HG03521 (cell line): ENCODE measurements around the gene SGF29.
"Not testable (repeated sequence)": the region's sequence is repeated elsewhere in the genome, so short reads cannot be mapped to it uniquely, and the experiment has no call there.

ENCODE experiments used
- ATAC-seq: cut with Tn5 transposase; IDR thresholded peaks from one replicate; pipeline ENCODE4 v1.9.1; 2021; ENCODE audit warnings: mild to moderate bottlenecking, moderate library complexity; ENCODE audit not compliant: unreplicated experiment

The SGF29 gene

DNA sequence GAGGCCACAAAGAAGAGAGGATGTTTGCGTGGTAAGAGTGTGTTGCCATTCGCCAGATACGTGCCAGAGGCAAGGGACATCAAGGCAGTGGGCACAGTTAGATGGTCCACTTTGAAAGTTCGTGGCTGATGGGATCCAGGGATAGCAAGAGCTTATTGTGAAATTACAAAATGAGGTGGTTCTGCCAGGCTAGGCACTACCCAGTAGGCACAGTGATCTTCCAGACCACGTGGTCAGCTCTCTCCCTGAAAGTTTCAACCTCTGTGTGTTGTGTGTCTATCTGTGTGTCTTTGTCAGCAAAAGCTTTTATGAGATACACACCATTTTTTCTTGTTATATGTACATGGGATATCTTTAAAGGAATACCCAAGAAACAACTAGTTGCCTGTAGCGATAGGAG is 9.5 kb downstream of the SGF29 start:
- ATAC-seq = no peak

DNA sequence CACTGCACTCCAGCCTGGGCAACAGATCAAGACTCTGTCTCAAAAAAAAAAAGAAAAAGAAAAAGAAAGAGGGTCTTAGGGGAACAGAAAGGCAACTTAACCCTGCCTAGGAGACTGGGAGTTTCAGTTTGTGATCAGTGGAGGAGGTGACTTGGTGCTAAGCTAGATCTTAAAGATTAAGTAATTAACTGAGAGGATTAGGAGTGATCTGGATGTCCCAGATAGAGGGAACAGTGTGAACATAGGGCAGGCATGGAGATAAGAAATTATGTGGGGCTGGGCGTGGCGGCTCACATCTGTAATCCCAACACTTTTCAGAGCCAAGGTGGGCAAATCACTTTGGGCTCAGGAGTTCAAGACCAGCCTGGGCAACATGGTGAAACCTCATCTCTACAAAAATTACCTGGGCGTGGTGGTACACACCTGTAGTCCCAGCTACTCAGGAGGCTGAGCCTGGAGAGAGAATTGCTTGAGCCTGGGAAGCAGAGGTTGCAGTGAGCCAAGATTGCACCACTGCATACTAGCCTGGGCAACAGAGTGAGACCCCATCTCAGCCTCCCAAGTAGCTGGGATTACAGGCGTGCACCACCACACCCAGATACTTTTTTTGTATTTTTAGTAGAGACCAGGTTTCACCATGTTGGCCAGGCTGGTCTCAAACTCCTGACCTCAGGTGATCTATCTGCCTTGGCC is 12.7 kb downstream of the SGF29 start:
- not testable (repeated sequence) for ATAC-seq

DNA sequence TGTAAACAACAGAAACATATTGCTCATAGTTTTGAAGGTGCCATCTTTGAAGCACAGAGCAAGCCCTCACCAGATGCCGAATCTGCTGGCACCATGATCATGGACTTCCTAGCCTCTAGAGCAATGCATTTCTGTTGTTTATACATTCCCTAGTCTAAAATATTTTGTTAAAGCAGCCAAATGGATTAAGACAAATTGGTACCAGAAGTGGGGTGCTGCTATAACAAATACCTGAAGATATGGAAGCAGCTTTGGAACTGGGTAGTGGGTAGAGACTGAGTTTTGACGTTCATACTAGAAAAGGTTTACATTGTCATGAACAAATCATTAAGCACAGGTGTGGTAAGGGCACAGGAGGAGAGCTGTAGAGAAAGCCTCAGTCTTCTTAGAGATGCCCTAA is 13.6 kb downstream of the SGF29 start:
- no peak for ATAC-seq

DNA sequence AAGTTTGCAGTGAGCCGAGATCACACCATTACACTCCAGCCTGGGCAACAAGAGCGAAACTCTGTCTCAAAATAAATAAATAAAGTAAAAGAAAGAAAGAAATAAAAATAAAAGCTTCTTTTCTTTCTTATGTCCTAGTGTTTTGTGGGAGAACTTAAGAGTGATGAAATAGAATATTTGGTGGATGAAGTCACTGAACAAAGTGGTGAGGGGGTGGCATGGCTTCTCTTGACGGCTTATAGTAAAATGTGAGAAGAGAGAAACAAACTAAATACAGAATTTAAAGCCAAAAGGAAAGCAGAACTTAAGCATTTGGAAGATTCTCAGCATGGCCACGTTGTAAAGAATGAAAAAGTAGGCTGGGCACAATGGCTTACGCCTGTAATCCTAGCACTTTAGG is 15.3 kb downstream of the SGF29 start:
- ATAC-seq = no peak

DNA sequence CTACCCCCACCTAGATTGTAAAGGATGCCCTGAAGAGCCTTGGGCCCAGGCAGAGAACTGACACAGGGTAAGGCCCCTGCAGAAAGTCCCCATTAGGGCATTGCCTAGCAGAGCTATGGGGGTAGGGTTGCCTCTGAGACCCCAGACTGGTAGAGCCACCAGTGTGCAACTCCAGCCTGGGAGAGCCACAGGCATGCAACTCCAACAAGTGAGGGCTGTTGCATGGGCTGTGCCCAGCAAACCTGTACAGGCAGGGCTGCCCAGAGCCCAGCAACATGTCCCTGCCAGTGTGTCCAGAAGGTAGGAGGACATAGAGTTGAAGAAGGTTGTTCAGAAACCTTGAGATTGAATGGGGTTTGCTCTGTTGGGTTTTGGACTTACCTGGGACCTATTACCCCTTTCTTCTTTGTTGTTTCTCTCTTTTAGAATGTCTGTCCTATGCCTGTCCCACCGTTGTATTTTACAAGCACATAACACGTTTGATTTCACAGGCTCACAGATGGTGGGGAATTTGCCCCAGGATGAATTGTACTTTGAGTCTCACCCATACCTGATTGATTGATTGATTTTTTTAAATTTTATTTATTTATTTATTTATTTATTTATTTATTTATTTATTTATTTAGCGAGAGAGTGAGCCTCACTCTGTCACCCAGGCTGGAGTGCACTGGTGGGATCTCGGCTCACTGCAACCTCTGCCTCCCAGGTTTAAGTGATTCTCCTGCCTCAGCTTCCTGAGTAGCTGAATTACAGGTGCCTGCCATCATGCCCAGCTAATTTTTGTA is 16.4 kb downstream of the SGF29 start:
- ATAC-seq = no peak

DNA sequence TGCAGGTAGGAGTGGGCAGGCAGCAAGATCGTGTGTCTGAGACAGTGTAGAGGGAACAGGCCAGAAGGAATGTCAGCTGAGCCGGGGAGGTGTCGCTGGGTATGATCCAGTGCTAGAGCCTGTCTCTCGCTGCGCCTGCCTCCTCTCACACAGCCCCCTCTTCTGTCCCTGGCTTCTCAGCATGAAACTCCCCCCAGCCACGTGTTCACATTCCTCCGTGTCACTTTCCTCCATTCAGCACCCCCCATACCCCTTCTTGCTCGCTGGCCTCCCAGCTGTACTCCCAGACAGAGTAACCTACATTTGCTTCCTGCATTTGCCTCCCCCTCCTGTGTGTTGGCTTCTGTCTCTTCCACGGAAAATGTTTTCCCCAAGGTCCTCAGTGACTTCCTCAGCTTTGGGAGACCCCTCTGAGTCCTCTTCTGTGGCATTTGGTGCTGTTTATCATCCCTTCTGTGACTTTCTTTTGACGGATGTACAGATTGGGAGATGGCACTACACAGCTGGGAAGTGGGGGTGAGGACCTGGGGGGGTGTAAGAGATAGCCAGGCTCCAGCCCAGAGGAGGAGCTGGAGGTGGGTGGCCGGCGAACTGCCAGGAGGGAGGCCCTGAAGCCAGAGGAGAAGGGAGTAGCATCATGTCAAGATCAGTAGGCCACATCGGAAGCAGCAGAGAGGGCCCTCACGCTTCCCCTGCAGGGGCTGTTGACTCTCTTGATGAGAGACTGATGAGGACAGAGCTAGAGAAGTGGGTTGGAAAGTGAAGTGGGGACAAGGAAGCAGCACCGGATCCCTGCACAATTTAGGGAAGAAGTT is 19.2 kb downstream of the SGF29 start:
- no peak for ATAC-seq

DNA sequence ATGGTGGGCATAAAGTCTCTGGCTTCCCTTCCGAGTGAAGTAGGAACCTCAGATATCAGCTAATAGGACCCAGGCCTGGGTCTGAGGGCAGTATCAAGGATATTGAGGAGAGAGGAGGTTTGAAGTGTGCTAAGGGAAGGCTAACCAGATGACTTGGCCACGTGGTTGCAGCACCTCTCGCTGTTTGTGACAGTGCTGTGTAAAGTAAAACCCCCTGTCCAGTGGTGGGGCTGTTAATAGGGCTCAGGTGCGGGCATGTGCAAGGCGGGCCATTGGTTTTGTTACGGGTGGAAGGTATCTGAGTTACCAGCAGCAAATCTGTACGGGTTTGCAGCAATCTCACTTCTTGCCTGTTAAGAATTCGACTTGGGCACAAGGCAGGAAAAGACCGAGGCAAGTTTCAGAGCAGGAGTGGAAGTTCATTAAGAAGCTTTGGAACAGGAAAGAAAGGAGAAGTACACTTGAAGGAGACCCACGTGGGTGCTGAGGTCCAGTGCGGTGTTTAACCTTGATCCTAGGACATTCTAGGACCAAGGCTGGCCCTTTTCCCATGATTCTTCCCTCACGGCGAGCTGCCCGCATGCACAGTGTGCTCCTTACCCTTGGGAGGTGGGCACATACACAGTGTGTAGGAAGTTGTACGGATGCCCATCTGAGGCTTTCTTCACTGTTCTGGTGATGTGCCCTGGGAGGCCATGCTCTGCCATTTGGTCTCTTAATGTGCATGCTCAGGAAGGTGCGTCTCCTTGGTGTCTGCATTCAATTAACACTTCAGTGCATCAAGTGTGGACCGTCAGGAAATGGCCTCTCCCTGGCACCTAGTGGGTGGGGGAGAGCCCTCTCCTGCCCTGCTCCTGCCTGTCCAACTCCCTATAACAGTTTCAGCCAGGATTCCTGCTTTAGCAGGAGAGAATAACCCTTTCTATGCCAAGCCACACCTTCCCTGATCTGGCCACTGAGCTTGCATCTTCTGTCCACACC is 20.3 kb downstream of the SGF29 start:
- ATAC-seq = no peak

DNA sequence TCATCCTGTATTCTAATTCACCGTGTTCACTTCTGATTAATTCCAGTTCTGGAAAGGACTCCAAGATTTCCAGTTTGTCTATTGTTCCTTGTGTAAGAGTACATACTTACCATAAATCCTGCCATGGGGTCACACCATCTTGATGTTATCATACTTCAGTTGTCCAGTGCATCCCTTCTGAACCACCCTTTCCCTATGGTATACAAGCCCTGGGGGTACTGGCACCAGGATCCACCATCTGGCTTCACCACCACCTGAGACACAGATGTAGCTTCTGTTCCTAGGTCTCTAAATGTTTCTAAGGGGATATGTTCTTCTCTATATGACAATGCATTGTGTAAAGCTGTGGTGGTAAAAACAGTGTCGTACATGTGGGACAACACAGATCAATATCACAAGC is 21.2 kb downstream of the SGF29 start:
- no peak for ATAC-seq

DNA sequence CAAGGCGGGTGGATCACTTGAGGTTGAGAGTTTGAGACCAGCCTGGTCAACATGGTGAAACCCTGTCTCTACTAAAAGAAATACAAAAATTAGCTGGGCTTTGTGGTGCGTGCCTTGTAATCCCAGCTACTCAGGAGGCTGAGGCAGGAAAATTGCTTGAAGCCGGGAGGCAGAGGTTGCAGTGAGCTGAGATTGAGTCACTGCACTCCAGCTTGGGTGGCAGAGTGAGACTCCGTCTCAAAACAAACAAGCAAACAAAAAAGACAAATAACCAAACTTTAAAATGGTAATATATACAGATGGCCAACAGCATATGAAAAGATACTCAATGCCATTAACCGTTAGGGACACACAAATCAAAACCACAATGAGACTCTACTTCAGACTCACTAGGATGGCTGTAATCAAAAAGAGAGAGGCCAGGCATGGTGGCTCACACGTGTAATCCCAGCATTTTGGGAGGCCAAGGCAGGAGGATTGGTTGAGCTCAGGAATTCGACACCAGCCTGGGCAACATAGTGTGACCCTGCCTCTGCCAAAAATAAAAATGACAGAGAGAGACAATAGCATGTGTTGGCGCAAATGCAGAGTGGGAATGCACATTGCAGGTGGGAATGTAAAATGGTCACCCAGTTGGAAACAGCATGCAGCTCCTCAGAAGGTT is 21.9 kb downstream of the SGF29 start:
- ATAC-seq = no peak

DNA sequence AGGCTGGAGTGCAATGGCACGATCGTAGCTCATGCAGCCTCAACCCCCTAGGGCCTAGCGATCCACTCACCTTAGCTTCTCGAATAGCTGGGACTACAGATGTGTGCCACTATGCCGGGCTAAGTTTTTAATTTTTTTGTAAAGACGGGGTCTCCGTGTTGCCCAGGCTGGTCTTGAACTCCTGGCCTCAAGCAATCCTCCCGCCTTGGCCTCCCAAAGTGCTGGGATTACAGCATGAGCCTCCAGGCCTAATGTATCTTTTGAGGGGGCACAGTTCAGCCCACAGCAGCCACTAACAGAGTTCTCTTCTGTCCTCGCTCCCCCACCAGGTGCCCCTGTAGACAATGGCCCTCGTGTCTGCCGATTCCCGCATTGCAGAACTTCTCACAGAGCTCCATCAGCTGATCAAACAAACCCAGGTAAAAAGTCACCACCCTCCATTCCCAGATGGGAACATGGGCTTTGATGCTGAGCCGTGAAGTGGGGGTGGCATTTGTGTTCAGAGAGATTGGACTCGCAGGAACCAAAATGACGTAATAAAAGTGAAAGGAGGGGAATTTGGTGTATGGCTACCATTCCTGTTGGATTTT is 27.1 kb downstream of the SGF29 start:
- no peak for ATAC-seq

DNA sequence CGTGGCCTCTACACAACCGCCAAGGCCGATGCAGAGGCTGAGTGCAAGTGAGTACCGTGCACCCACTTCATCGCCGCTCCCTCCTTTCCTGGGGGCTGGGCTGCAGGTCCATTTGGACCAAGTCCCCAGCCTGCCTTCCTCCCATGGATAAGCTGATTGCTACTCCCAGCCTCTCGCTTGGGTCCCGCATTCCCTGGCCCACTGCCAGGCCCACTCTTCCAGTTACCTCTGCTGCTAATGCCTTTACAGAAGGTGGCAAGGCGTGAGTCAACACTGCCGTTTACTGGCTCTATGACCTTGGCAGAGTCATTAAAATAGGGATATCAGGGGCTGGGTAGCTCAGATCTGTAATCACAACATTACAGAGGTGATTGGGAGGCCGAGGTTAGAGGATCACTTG is 32.0 kb downstream of the SGF29 start:
- no peak for ATAC-seq

DNA sequence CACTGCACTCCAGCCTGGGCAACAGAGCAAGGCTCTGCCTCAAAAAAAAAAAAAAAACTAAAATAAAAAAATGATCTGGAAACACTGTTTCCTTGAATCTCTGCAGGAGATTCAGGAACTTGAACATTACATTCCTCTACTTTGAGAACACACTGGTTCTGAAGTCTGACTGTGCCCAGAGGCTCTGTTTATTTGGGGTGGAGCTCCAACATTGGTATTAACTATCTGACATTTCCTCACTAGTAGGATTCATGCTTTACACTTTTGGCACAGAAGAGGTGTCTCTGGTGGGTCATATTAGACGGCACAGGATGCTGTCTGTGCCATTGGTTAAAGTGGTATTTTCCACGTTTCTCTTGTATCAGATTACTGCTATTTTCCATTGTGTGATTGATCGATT is 32.7 kb downstream of the SGF29 start:
- ATAC-seq = no peak

DNA sequence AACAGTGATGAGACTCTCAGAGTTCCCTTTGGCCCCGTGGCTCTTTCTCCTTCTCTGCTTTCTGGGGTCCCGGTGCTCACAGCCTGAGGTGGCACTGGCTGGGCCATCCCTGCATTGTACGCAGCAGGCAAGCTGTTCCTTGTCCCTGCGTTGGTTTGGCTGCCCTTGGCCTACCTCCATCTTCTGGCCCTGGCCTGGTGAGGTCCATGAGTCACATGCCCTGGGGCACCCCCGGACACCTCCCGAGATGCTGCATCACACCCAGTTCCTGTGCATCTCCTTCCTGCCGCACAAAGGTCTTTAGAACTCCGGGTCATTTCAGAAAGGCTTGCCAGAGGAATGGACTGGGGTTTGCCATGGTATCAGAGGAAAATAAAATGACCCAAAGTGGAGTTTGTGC is 33.7 kb downstream of the SGF29 start:
- ATAC-seq = no peak

DNA sequence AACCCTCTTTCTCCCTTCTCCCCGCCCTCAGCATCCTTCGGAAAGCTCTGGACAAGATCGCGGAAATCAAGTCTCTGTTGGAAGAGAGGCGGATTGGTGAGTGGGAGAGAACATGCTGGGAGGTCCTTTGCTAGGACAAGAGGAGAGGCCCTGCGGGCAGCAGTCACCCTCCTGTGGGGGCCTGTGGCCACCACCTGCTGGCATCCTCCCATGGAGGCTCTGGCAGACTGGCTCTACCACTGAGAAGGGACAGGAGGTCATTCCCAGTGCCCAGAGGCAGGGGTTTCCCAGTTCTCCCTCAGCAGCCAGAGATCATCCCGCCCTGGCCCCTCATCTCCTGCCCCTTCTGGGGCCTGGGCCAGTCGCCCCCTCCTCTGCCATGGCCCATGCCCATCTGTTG is 35.3 kb downstream of the SGF29 start:
- ATAC-seq = no peak

DNA sequence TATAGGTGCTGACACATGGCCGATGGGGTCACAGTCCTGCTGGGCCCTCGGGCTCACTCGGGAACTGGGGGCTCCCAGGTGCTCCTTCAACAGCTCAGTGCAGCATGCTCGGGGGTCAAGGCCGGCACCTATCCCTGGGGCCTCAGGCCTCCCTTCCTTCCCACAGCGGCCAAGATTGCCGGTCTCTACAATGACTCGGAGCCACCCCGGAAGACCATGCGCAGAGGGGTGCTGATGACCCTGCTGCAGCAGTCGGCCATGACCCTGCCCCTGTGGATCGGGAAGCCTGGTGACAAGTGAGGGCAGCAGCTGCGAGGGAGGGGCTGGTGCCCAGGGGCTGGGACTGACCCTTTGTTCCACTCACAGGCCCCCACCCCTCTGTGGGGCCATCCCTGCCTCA is 36.2 kb downstream of the SGF29 start:
- no peak for ATAC-seq

DNA sequence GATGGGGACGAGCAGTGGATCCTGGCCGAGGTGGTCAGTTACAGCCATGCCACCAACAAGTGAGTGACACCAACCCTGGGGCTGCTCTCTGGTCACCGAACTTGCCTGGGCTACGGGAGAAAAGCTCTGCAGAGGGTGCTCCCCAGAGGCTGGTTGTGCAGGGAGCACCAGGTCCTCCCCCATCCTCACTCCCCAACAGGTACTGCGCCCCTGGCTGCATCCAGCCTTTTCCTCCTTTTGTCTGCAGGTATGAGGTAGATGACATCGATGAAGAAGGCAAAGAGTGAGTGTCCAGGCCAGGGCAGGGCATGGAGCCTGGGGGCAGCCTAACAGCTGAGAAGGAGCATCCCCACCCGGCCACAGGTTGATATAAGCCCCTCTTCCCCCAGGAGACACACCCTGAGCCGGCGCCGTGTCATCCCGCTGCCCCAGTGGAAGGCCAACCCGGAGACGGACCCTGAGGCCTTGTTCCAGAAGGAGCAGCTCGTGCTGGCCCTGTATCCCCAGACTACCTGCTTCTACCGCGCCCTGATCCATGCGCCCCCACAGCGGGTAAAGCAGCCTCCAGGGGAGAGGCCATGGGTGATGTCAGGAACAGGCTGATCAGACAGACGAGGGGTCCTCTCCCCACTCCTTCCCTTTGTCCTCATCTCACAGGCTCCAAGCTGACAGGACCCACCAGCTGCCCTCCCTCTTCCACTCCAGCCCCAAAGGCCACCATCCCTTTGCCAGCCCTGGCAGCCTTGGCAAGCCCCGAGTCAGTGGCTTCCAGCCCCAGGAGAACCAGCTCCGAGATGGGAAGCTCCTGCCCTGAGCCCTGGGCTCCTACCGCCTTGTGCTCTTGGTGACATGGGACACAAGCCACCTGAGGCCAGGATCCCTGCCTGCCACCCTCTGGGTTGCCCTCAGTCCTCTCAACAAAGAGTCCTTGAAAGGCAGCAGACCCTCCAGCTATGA is 36.9 kb downstream of the SGF29 start:
- no peak for ATAC-seq

DNA sequence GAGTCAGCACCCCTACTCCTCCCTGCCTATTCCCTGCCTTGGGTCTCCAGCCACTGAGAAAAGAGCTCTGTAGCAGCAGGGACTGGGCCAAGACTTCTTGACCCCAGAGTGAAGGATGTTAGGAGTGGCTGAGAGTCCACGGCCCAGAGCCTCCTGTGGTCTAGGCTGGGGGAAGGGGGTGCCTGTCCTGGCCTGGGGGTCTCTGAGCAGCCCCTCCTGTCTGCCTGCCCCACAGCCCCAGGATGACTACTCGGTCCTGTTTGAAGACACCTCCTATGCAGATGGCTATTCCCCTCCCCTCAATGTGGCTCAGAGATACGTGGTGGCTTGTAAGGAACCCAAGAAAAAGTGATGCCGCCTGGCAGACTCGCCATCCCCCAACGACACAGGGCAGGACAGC is 37.6 kb downstream of the SGF29 start:
- ATAC-seq = no peak

DNA sequence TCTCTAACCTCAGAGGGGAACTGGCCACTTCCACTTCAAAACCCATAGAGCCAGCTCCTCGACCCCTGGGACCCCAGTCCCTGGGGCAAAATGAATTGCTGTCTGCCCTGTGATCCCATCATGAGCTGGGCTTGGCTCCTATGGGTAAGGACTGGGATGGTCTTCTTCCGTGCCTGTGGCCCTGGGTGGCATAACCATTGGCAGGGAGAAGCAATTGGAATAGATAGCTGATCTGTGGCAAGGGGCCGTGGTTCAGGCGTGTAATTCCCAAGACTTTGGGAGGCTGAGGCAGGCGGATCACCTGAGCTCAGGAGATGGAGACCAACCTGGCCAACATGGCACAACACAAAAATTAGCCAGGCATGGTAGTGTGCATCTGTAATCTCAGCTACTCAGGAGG is 38.8 kb downstream of the SGF29 start:
- ATAC-seq = no peak
